ENCODE data around the gene NRN1. TPM values are rescaled to one million over a fixed set of nuclear protein-coding genes. Genes with fewer than 3 reads are reported as not detected.

The NRN1 gene
- total and polyA plus RNA-seq, 2 donors (not counting 1 experiment from before 2014, with no cell fraction given), result 0.12 TPM; not detected in 1

DNA sequence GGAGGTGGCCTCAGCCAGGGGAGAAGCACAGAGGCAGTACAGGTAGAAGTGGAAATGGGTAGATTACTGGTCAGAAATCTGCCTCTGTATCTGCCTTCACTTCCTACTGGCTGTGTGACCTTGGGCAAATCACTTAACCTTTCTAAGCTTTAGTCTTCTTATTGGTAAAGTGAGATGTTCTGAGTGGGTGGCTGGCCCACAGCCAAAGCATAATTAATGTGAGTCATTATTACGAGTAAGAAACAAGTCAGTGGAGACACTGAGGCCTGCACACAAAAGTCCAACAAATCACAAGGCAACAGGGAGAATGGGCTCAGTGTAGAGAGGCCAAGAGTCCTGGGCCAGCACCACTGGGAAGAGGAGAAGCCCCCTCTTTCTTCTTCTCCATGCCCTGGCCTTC is 39.1 kb downstream of the NRN1 start:
- Histone ChIP-seq H3K27ac (ENCODE audit: insufficient read depth, low read length) (no peak overlapping the region), H3K79me2 (ENCODE audit: control insufficient read depth, insufficient read depth, low read length) (no peaks in the 10 kb centered on the region), H2AFZ (ENCODE audit: low read length) (no peak overlapping the region), H3K9ac (ENCODE audit: insufficient read depth, low read length) (no peak overlapping the region), H3K4me1 (ENCODE audit: control insufficient read depth, extremely low read depth, insufficient read depth, low read length) (no peaks in the 10 kb centered on the region), H3K4me2 (ENCODE audit: extremely low read depth, insufficient read depth, low read length) (no peak overlapping the region), H3K36me3 (ENCODE audit: control insufficient read depth, insufficient read depth, low read length) (no peaks in the 10 kb centered on the region), H4K20me1 (ENCODE audit: control insufficient read depth, extremely low read depth, insufficient read depth, low read length) (no peaks in the 10 kb centered on the region), H3K4me3 (replicated peaks in 1 of 4; ENCODE audit: control extremely low read depth in 1 of 4, insufficient read depth in 1 of 4, low read depth in 3 of 4, low read length in 4 of 4) (no peak overlapping the region), H3K27me3 (ENCODE audit: control insufficient read depth, insufficient read depth, low read length) (no peaks in the 10 kb centered on the region), H3K9me3 (ENCODE audit: control insufficient read depth, insufficient read depth, low read depth, low read length) (no peaks in the 10 kb centered on the region)
- TF ChIP-seq EZH2 (IDR thresholded peaks at IDR 0.05; ENCODE audit: low read length, missing control alignments), result no peak
- TF ChIP-seq, protein P1, sequence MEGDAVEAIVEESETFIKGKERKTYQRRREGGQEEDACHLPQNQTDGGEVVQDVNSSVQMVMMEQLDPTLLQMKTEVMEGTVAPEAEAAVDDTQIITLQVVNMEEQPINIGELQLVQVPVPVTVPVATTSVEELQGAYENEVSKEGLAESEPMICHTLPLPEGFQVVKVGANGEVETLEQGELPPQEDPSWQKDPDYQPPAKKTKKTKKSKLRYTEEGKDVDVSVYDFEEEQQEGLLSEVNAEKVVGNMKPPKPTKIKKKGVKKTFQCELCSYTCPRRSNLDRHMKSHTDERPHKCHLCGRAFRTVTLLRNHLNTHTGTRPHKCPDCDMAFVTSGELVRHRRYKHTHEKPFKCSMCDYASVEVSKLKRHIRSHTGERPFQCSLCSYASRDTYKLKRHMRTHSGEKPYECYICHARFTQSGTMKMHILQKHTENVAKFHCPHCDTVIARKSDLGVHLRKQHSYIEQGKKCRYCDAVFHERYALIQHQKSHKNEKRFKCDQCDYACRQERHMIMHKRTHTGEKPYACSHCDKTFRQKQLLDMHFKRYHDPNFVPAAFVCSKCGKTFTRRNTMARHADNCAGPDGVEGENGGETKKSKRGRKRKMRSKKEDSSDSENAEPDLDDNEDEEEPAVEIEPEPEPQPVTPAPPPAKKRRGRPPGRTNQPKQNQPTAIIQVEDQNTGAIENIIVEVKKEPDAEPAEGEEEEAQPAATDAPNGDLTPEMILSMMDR (conservative IDR thresholded peaks at IDR 0.05 in 1 of 2, IDR thresholded peaks at IDR 0.05 in 1 of 2; ENCODE audit: low read depth in 1 of 2, low read length in 2 of 2), result no peak
- DNase-seq (ENCODE audit: low read depth in 2 of 2), result no peak

DNA sequence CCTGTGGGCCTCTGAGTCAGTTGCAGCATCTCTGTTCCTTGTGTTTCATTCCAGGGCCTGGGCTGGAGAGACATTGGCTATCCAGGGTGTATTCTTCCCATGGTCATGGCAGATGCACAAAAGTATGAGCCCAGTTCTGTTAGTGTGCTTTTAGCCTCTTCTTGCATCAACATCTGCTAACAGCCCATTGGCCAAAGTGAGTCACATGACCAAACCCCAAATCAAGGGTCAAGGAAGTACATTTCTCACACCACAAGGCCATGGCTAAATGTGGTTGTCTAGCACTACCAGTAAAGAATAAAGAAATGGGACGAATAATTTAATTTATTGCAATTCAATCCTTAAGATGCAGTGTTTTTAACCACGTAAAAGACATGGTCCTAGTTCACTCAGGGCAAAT is 43.9 kb downstream of the NRN1 start:
- Histone ChIP-seq H3K27ac (ENCODE audit: insufficient read depth, low read length) (no peak overlapping the region), H2AFZ (ENCODE audit: low read length) (no peak overlapping the region), H3K9me3 (ENCODE audit: control insufficient read depth, insufficient read depth, low read depth, low read length) (no peaks in the 10 kb centered on the region), H4K20me1 (ENCODE audit: control insufficient read depth, extremely low read depth, insufficient read depth, low read length) (no peaks in the 10 kb centered on the region), H3K9ac (ENCODE audit: insufficient read depth, low read length) (no peak overlapping the region), H3K27me3 (ENCODE audit: control insufficient read depth, insufficient read depth, low read length) (no peaks in the 10 kb centered on the region), H3K4me1 (ENCODE audit: control insufficient read depth, extremely low read depth, insufficient read depth, low read length) (no peaks in the 10 kb centered on the region), H3K79me2 (ENCODE audit: control insufficient read depth, insufficient read depth, low read length) (no peaks in the 10 kb centered on the region), H3K4me3 (replicated peaks in 1 of 4; ENCODE audit: control extremely low read depth in 1 of 4, insufficient read depth in 1 of 4, low read depth in 3 of 4, low read length in 4 of 4) (no peak overlapping the region), H3K36me3 (ENCODE audit: control insufficient read depth, insufficient read depth, low read length) (no peaks in the 10 kb centered on the region), H3K4me2 (ENCODE audit: extremely low read depth, insufficient read depth, low read length) (no peak overlapping the region)
- TF ChIP-seq, protein P1 (conservative IDR thresholded peaks at IDR 0.05 in 1 of 2, IDR thresholded peaks at IDR 0.05 in 1 of 2; ENCODE audit: low read depth in 1 of 2, low read length in 2 of 2), result no peak
- TF ChIP-seq EZH2 (IDR thresholded peaks at IDR 0.05; ENCODE audit: low read length, missing control alignments), result no peak
- no peak for DNase-seq (ENCODE audit: low read depth in 2 of 2)

DNA sequence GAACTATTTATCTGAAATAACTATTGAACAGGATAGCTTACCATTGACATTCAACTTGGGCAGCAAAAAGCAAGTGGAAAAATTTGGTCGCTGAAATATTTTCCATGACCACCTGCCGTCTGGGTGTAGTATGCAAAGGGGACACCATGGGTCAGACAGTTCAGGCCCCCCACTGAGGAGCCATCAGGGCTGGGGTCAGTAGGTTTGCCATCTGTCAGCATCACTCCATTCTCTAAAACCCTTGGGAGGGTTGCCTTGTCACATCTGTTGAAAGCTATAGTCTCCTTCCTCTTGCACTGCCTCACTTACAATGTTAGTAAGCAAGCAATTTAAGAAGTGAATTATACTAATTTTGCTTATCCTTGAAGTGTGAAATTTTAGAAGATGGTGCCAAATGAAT is 44.9 kb downstream of the NRN1 start:
- H3K4me3 ChIP-seq (replicated peaks in 1 of 4; ENCODE audit: control extremely low read depth in 1 of 4, insufficient read depth in 1 of 4, low read depth in 3 of 4, low read length in 4 of 4), result no peak overlapping the region
- no peak overlapping the region for H2AFZ ChIP-seq (ENCODE audit: low read length)
- H3K79me2 ChIP-seq (ENCODE audit: control insufficient read depth, insufficient read depth, low read length), result no peaks in the 10 kb centered on the region
- no peak overlapping the region for H3K4me2 ChIP-seq (ENCODE audit: extremely low read depth, insufficient read depth, low read length)
- H3K36me3 ChIP-seq (ENCODE audit: control insufficient read depth, insufficient read depth, low read length), result no peaks in the 10 kb centered on the region
- no peak overlapping the region for H3K9ac ChIP-seq (ENCODE audit: insufficient read depth, low read length)
- H3K27ac ChIP-seq (ENCODE audit: insufficient read depth, low read length), result no peak overlapping the region
- no peaks in the 10 kb centered on the region for H4K20me1 ChIP-seq (ENCODE audit: control insufficient read depth, extremely low read depth, insufficient read depth, low read length)
- no peaks in the 10 kb centered on the region for H3K27me3 ChIP-seq (ENCODE audit: control insufficient read depth, insufficient read depth, low read length)
- H3K4me1 ChIP-seq (ENCODE audit: control insufficient read depth, extremely low read depth, insufficient read depth, low read length), result no peaks in the 10 kb centered on the region
- no peaks in the 10 kb centered on the region for H3K9me3 ChIP-seq (ENCODE audit: control insufficient read depth, insufficient read depth, low read depth, low read length)
- TF ChIP-seq EZH2 (IDR thresholded peaks at IDR 0.05; ENCODE audit: low read length, missing control alignments), result no peak
- TF ChIP-seq, protein P1 (conservative IDR thresholded peaks at IDR 0.05 in 1 of 2, IDR thresholded peaks at IDR 0.05 in 1 of 2; ENCODE audit: low read depth in 1 of 2, low read length in 2 of 2), result no peak
- DNase-seq (ENCODE audit: low read depth in 2 of 2), result no peak
